H1 (cell line): ENCODE data around the gene PPP1R7. TPM values are rescaled to one million over a fixed set of nuclear protein-coding genes. Genes with fewer than 3 reads are reported as not detected.

Source experiments
- CTCF ChIA-PET: fragments of 300-600 bp; sonication (Branson Sonifier 250); formaldehyde crosslinking; loops from one replicate; lab custom pipeline; 2021; ENCODE audit not compliant: partially characterized antibody; lab: Charles Lee
- POLR2A ChIA-PET: fragments of 300-600 bp; sonication (Branson Sonifier 250); formaldehyde crosslinking; loops from one replicate; lab custom pipeline; 2021; ENCODE audit warnings: inconsistent platforms; ENCODE audit not compliant: partially characterized antibody; lab: Charles Lee
- DNase-seq, 2 experiments: peaks; one replicate each; pipeline versions ENCODE4 v3.0.0 to v3.0.0-alpha.2; 2010 to 2022; ENCODE audit warnings: low spot score in 2 of 2, low read depth in 1 of 2, mixed read lengths in 1 of 2
- FAIRE-seq: peaks from 2 replicates; lab custom pipeline; 2011; peaks lifted over from hg19 to GRCh38; lab: Jason Lieb, UNC
- H2AFZ ChIP-seq: 2 replicates; pipeline ENCODE4 v1.8.1; 2012; ENCODE audit warnings: low read length, inconsistent platforms
- H2AK5ac ChIP-seq: 2 replicates; pipeline ENCODE4 v1.6.1; 2013; ENCODE audit warnings: low read depth, low read length
- H2BK120ac ChIP-seq: replicated peaks from 2 replicates; pipeline ENCODE3; 2013; ENCODE audit warnings: low read depth, low read length, inconsistent platforms
- H2BK12ac ChIP-seq: 2 replicates; pipeline ENCODE4 v1.6.1; 2013; ENCODE audit warnings: low read depth, low read length
- H2BK15ac ChIP-seq: 2 replicates; pipeline ENCODE4 v1.6.1; 2013; ENCODE audit warnings: low read length
- H2BK20ac ChIP-seq: 2 replicates; pipeline ENCODE4 v1.6.1; 2013; ENCODE audit warnings: low read length
- H2BK5ac ChIP-seq: 2 replicates; pipeline ENCODE4 v1.6.1; 2013; ENCODE audit warnings: low read depth, low read length
- H3K14ac ChIP-seq: 2 replicates; pipeline ENCODE4 v1.6.1; 2013; ENCODE audit warnings: inconsistent platforms; ENCODE audit not compliant: insufficient read length
- H3K18ac ChIP-seq: 2 replicates; pipeline ENCODE4 v1.6.1; 2013; ENCODE audit warnings: low read length; ENCODE audit errors: extremely low read depth
- H3K23ac ChIP-seq: 2 replicates; pipeline ENCODE4 v1.6.1; 2013; ENCODE audit warnings: inconsistent platforms; ENCODE audit not compliant: insufficient read length
- H3K23me2 ChIP-seq: 2 replicates; pipeline ENCODE4 v1.6.1; 2013; ENCODE audit warnings: low read depth, low read length
- H3K27ac ChIP-seq: 2 replicates; pipeline ENCODE4 v1.6.1; 2011; ENCODE audit warnings: low read depth, low read length, inconsistent platforms
- H3K27me3 ChIP-seq, 4 experiments: replicated peaks in 1 of 4; 1 replicate in 1 of 4; 2 replicates in 3 of 4; pipeline versions ENCODE4 v1.6.1 to v1.8.1; 2011 to 2013; ENCODE audit warnings: low read length in 3 of 4, mild to moderate bottlenecking in 3 of 4, inconsistent platforms in 2 of 4, mixed read lengths in 2 of 4, moderate library complexity in 1 of 4; ENCODE audit not compliant: control insufficient read depth in 3 of 4, insufficient read depth in 3 of 4; ENCODE audit errors: extremely low read depth in 1 of 4
- H3K36me3 ChIP-seq, 4 experiments: 2 replicates each; pipeline versions ENCODE4 v1.6.1 to v1.8.1; 2011 to 2013; ENCODE audit warnings: mild to moderate bottlenecking in 4 of 4, low read length in 3 of 4, moderate library complexity in 2 of 4, control low read depth in 1 of 4, inconsistent platforms in 1 of 4; ENCODE audit not compliant: insufficient read depth in 4 of 4, control insufficient read depth in 2 of 4
- H3K4ac ChIP-seq: replicated peaks from 2 replicates; pipeline ENCODE3; 2013; ENCODE audit warnings: low read length, low read depth, mixed read lengths, inconsistent platforms; ENCODE audit not compliant: insufficient read length
- H3K4me1 ChIP-seq, 4 experiments: replicated peaks in 1 of 4; 1 replicate in 1 of 4; 2 replicates in 3 of 4; pipeline versions ENCODE4 v1.6.1 to v1.8.1; 2011 to 2013; ENCODE audit warnings: low read length in 3 of 4, inconsistent platforms in 2 of 4, mixed read lengths in 1 of 4; ENCODE audit not compliant: insufficient read depth in 4 of 4, control insufficient read depth in 3 of 4
- H3K4me2 ChIP-seq, 2 experiments: 2 replicates each; pipeline versions ENCODE4 v1.6.1 to v1.8.1; 2011 to 2013; ENCODE audit warnings: low read depth in 2 of 2, low read length in 2 of 2, control low read depth in 1 of 2, inconsistent platforms in 1 of 2, mild to moderate bottlenecking in 1 of 2; ENCODE audit not compliant: insufficient read depth in 1 of 2
- H3K4me3 ChIP-seq, 4 experiments: fragments of 200-600, 300-600 bp in 1 of 4; sonication (generic), shearing (Covaris generic), sonication (Bioruptor Twin) in 1 of 4; 2 replicates each; pipeline versions ENCODE4 v1.5.1 to v1.8.1; 2011 to 2016; ENCODE audit warnings: low read length in 4 of 4, low read depth in 3 of 4, control low read depth in 2 of 4, inconsistent platforms in 2 of 4, mild to moderate bottlenecking in 2 of 4, mixed read lengths in 1 of 4, moderate library complexity in 1 of 4; ENCODE audit not compliant: insufficient read depth in 2 of 4; ENCODE audit errors: extremely low read depth in 1 of 4
- H3K56ac ChIP-seq: replicated peaks from 2 replicates; pipeline ENCODE3; 2013; ENCODE audit warnings: low read depth, mild to moderate bottlenecking, mixed read lengths, low read length, inconsistent platforms; ENCODE audit not compliant: insufficient read length
- H3K79me1 ChIP-seq: 2 replicates; pipeline ENCODE4 v1.6.1; 2013; ENCODE audit warnings: low read depth, low read length, control low read depth
- H3K79me2 ChIP-seq, 2 experiments: 2 replicates each; pipeline versions ENCODE4 v1.6.1 to v1.8.1; 2012 to 2013; ENCODE audit warnings: low read length in 2 of 2, mild to moderate bottlenecking in 2 of 2, inconsistent platforms in 1 of 2; ENCODE audit not compliant: insufficient read depth in 2 of 2, control insufficient read depth in 1 of 2
- H3K9ac ChIP-seq, 4 experiments: replicated peaks in 1 of 4; 1 replicate in 1 of 4; 2 replicates in 3 of 4; pipeline versions ENCODE4 v1.6.1 to v1.8.1; 2011 to 2013; ENCODE audit warnings: low read depth in 3 of 4, low read length in 3 of 4, control low read depth in 2 of 4, mild to moderate bottlenecking in 2 of 4, moderate library complexity in 2 of 4, inconsistent platforms in 1 of 4; ENCODE audit errors: extremely low read depth in 1 of 4
- H3K9me3 ChIP-seq, 2 experiments: 2 replicates each; pipeline versions ENCODE4 v1.6.1 to v1.8.1; 2012 to 2013; ENCODE audit warnings: mild to moderate bottlenecking in 2 of 2, moderate library complexity in 2 of 2, control low read depth in 1 of 2, inconsistent platforms in 1 of 2, low read depth in 1 of 2, low read length in 1 of 2, mixed read lengths in 1 of 2; ENCODE audit not compliant: insufficient read depth in 2 of 2
- H4K20me1 ChIP-seq, 2 experiments: replicated peaks in 1 of 2; 2 replicates each; pipeline versions ENCODE3 to v1.8.1; 2011 to 2013; ENCODE audit warnings: inconsistent platforms in 2 of 2, low read length in 2 of 2, mild to moderate bottlenecking in 1 of 2; ENCODE audit not compliant: insufficient read depth in 2 of 2, control insufficient read depth in 1 of 2
- H4K5ac ChIP-seq: 2 replicates; pipeline ENCODE4 v1.6.1; 2013; ENCODE audit warnings: low read length, low read depth, mixed read lengths, inconsistent platforms; ENCODE audit not compliant: insufficient read length
- H4K8ac ChIP-seq: 2 replicates; pipeline ENCODE4 v1.8.0; 2013; ENCODE audit warnings: mild to moderate bottlenecking, moderate library complexity, low read length, inconsistent platforms; ENCODE audit not compliant: insufficient read depth; ENCODE audit errors: extremely low read depth
- H4K91ac ChIP-seq: replicated peaks from 2 replicates; pipeline ENCODE3; 2013; ENCODE audit warnings: low read length, mixed read lengths, inconsistent platforms; ENCODE audit not compliant: insufficient read length
- ASH2L ChIP-seq: fragments of 200-600, 300-600 bp; sonication (generic); IDR thresholded peaks from one replicate; pipeline ENCODE4 v1.7.1; 2017; ENCODE audit warnings: low read length
- ATF3 ChIP-seq: IDR thresholded peaks from 2 replicates; pipeline ENCODE4 v1.6.1; 2011; ENCODE audit warnings: low read depth, mild to moderate bottlenecking, low read length; ENCODE audit not compliant: insufficient read depth
- BCL11A ChIP-seq, 2 experiments: IDR thresholded peaks; one replicate each; pipeline ENCODE4 v1.6.1; 2011; ENCODE audit warnings: low read depth in 2 of 2, low read length in 2 of 2, mild to moderate bottlenecking in 2 of 2
- CHD2 ChIP-seq: IDR thresholded peaks from 2 replicates; pipeline ENCODE4 v1.6.1; 2012; ENCODE audit warnings: low read length, improper control_type of control experiment
- CREB1 ChIP-seq: IDR thresholded peaks from 2 replicates; pipeline ENCODE4 v1.6.1; 2012; ENCODE audit warnings: inconsistent platforms
- JUN ChIP-seq: IDR thresholded peaks from 2 replicates; pipeline ENCODE4 v1.6.1; 2011; ENCODE audit warnings: low read depth, mild to moderate bottlenecking, improper control_type of control experiment, low read length
- POLR2A ChIP-seq, 2 experiments: IDR thresholded peaks; 1 replicate in 1 of 2; 2 replicates in 1 of 2; pipeline ENCODE4 v1.6.1; 2011; ENCODE audit warnings: low read depth in 2 of 2, low read length in 2 of 2, mild to moderate bottlenecking in 2 of 2; ENCODE audit errors: control extremely low read depth in 1 of 2
- SRF ChIP-seq: IDR thresholded peaks from 2 replicates; pipeline ENCODE4 v1.6.1; 2011; ENCODE audit warnings: mild to moderate bottlenecking, low read depth, low read length, moderate library complexity
- TAF1 ChIP-seq: IDR thresholded peaks from 2 replicates; pipeline ENCODE4 v1.6.1; 2011; ENCODE audit warnings: mild to moderate bottlenecking, low read depth, low read length
- USF2 ChIP-seq: IDR thresholded peaks from 2 replicates; pipeline ENCODE4 v1.6.1; 2011; ENCODE audit warnings: low read length, improper control_type of control experiment
- WGBS, 2 experiments: shearing (Covaris generic) in 1 of 2; methylation state at CpG; one replicate each; pipeline versions ENCODE4 v1.1.6 to v1.1.7; 2013 to 2015; ENCODE audit warnings: low lambda C conversion rate in 2 of 2, mixed read lengths in 2 of 2, inconsistent platforms in 1 of 2, low coverage in 1 of 2, missing lambda C conversion rate in 1 of 2; ENCODE audit not compliant: insufficient replicate concordance in 2 of 2, insufficient coverage in 1 of 2, insufficient read length in 1 of 2; ENCODE audit errors: extremely low coverage in 1 of 2, missing lambda C conversion rate in 1 of 2; 5-methylcytosine and 5-hydroxymethylcytosine counted together
- polyA plus RNA-seq, 7 experiments: library from polyadenylated mRNA; depleted of rRNA in 3 of 7; stranded (reverse) in 5 of 7; unstranded in 2 of 7; fragments of >200 nt in 5 of 7; fragments of 200-250 nt in 2 of 7; gene quantifications; 1 replicate in 5 of 7; 2 replicates in 1 of 7; 4 replicates in 1 of 7; pipeline versions ENCODE4 v1.2.1 to v1.2.3, GENCODE V29; 2011 to 2013; ENCODE audit warnings: missing spikeins in 2 of 7, mixed read lengths in 2 of 7
- total RNA-seq: library from RNA; stranded (reverse); fragmentation: NEBNext Ultra II Directional; extraction: Animal tissue kit (Norgen Biotek cat#: 25700); gene quantifications from 2 replicates; pipeline ENCODE4 v1.2.1, GENCODE V29; 2021
- TF ChIP-seq, protein P1 (sequence below): IDR thresholded peaks from 2 replicates; pipeline ENCODE4 v1.6.1; 2012; ENCODE audit warnings: inconsistent platforms

Gene PPP1R7
- total and polyA plus RNA-seq, 2 of the 8 experiments (the other 6 are each of a cell fraction or from before 2014, with no cell fraction given) = 22.2 to 64.0 TPM

DNA sequence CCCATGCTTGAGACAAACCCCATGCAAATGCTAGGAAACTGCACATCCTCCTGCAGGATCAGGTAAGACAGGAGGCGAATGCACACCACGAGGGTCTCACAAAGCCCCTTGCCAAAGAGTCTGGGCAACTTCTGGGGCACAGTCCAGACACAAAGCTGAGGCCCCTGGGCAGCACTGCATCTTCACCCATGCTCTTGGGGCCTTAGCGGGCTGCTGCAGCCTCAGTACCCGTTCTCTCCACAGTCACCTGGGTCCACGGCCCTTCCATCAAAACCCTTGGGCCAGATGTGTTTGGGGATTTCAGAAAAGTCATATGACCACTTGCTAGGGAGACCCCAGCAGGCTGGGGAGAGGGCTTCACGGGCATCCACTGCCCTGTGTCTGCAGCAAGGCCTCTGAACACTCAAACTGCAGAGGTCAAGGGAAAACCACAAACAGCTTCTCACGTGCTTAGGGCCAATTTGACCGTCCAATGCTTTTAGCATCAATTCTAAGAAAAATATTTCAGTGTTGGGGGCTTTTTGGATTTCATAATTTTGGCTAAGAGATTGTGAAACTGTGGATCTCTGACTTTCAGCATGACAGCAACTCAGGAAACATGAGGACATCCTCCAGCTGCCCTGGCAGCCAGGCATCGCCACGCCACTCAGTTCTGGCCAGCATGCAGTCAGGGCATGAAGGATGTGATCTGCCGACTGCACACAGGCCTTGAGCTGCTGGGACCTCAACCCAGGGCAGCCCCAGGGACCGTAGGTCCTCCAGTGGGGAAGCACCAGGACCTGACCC is 21.0 kb upstream of the PPP1R7 start:
- Histone ChIP-seq H2AFZ (no peak overlapping the region), H2BK12ac (no peak overlapping the region), H4K91ac (no peak overlapping the region), H3K9me3 (no peaks in the 10 kb centered on the region), H3K79me1 (no peaks in the 10 kb centered on the region; the same call in 1 of the 2 replicates), H3K23me2 (no peaks in the 10 kb centered on the region), H2BK20ac (no peak overlapping the region), H3K14ac (no peak overlapping the region), H3K36me3 (peaks cover 6 to 20% (median 15%) of the 10 kb centered on the region in 4 experiments; a peak in 6 of 8 replicates), H2AK5ac (no peak overlapping the region), H3K4me3 (no peak overlapping the region), H3K18ac (no peak overlapping the region), H3K4me1 (no peaks in the 10 kb centered on the region), H2BK15ac (no peak overlapping the region), H3K27me3 (no peaks in the 10 kb centered on the region), H3K56ac (no peak overlapping the region), H3K4ac (no peak overlapping the region), H3K27ac (no peak overlapping the region), H3K4me2 (no peak overlapping the region), H2BK5ac (no peak overlapping the region), H3K9ac (no peak overlapping the region), H4K20me1 (peaks cover 0 to 3% of the 10 kb centered on the region in 2 experiments), H3K79me2 (no peaks in the 10 kb centered on the region), H3K23ac (no peak overlapping the region), H4K5ac (no peak overlapping the region), H2BK120ac (no peak overlapping the region), H4K8ac (no peak overlapping the region)
- FAIRE-seq = no peak
- DNase-seq = no peak
- TF ChIP-seq SRF (no peak), ATF3 (no peak), TAF1 (no peak), BCL11A (IDR thresholded peaks at IDR 0.05; ENCODE audit: low read depth in 2 of 2, low read length in 2 of 2) (no peak), CREB1 (no peak), POLR2A (IDR thresholded peaks at IDR 0.05; ENCODE audit: control extremely low read depth in 1 of 2, low read depth in 2 of 2, low read length in 2 of 2) (no peak), CHD2 (no peak), USF2 (no peak), JUN (no peak), ASH2L (no peak)
- TF ChIP-seq, protein P1, sequence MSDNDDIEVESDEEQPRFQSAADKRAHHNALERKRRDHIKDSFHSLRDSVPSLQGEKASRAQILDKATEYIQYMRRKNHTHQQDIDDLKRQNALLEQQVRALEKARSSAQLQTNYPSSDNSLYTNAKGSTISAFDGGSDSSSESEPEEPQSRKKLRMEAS = no peak
- CTCF ChIA-PET = interaction anchor here (1.2 kb wide), 1 partner anchor 51 kb away, joined by 4 read pairs; no protein-coding TSS in a partner anchor
- 83% methylated on average over 12 of the region's 12 CpGs; no CpG with 5 or more reads in 1 of the 2 experiments for WGBS, 2 experiments
- POLR2A ChIA-PET = no interaction called here
